GM12892 (cell line): ENCODE measurements around the gene PRKCH.

Experiments
- POLR2A ChIP-seq: IDR thresholded peaks from 2 replicates; pipeline ENCODE4 v1.6.1; 2011; ENCODE audit warnings: low read depth, low read length, control low read depth
- POLR2AphosphoS5 ChIP-seq: IDR thresholded peaks from 2 replicates; pipeline ENCODE4 v1.6.1; 2011; ENCODE audit warnings: low read depth, low read length, control low read depth
- TAF1 ChIP-seq: IDR thresholded peaks from 2 replicates; pipeline ENCODE4 v1.6.1; 2011; ENCODE audit warnings: low read depth, mild to moderate bottlenecking, control low read depth, low read length, borderline replicate concordance

DNA sequence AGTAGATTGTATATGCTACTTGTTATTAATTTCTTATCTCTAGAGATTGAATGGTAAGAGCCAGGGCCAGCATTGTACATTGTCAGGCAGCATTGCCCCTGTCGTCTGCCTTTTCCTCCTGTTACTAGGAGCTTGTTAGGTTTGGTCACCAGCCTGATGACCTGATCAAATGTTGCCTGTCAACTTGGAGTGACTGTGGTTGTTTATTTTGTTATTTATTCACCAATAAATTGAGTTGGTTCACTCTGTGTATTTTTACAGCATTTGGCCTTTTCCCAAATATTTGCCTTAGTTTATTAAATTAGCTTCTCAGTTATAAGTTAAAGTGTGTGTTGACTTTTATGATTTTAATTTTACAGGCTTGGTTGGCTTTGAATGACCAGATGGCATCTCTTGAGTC lies 88.4 kb downstream of the PRKCH start:
- TF ChIP-seq POLR2A (no peak), TAF1 (no peak), POLR2AphosphoS5 (no peak)
